ENCODE data around the gene AHDC1.
A peak's percentile ranks its signal among the peaks of the same experiment; 100 is the strongest.
"Not testable (repeated sequence)": the region's sequence is repeated elsewhere in the genome, so short reads cannot be mapped to it uniquely, and the experiment has no call there.

The AHDC1 gene

DNA sequence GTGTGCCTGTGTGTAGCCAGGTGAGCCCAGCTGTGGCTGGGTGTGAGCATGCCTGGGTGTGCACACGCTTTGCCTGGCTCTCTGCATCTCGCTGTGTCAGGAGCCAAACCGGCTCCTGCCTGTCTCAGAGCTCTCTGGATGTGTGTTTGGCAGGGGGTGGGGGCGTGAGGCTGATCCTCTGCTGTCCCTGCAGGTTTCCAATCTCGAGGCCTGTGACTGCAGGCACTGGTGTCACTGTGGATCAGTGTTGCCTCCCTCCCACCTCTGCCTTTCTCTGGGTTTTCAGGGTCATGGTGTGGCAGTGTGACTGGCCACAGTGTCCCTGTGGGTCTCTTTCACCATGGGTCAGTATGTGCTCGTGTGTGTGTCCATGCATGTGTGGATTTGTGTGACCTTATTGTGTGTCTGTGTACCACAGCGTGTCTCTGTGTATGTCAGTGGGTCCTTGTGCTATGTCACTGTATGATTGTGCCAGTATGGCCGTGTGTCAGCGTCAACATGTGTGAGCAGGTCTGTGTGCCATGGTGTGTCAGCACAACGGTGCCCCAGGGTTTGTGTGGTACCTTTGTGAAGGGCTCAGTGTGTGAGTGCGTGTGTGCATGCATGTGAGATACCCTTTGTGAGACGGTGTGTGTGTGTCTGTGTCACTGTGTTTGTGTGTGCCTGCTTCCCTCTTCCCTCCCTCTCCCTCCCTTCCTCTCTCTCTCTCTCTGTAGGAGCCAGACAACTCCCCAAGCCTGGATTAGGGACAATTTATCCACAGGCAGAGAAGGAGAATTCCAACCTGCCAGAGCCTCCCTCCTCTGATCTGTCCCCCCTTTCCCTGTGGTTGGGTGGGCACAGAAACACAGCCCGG lies 43.4 kb downstream of the AHDC1 start:
- Histone ChIP-seq H3K4me3 (ENCODE audit: extremely low read depth, insufficient read depth, low read length, poor library complexity, severe bottlenecking) (no peak overlapping the region), H3K9me3 (ENCODE audit: control insufficient read depth, low read length) (no peaks in the 10 kb centered on the region), H3K36me3 (ENCODE audit: control insufficient read depth, insufficient read depth, low read length) (peaks cover 25% of the 10 kb centered on the region), H3K4me1 (ENCODE audit: control insufficient read depth, insufficient read depth, low read length, poor library complexity, severe bottlenecking) (peaks cover 84% of the 10 kb centered on the region), H3K27ac (ENCODE audit: low read depth, low read length, severe bottlenecking) (peak overlapping the region; percentile 81)
- WGBS, 2 experiments (ENCODE audit: insufficient coverage in 2 of 2): 76% methylated on average over 9 of the region's 13 CpGs

DNA sequence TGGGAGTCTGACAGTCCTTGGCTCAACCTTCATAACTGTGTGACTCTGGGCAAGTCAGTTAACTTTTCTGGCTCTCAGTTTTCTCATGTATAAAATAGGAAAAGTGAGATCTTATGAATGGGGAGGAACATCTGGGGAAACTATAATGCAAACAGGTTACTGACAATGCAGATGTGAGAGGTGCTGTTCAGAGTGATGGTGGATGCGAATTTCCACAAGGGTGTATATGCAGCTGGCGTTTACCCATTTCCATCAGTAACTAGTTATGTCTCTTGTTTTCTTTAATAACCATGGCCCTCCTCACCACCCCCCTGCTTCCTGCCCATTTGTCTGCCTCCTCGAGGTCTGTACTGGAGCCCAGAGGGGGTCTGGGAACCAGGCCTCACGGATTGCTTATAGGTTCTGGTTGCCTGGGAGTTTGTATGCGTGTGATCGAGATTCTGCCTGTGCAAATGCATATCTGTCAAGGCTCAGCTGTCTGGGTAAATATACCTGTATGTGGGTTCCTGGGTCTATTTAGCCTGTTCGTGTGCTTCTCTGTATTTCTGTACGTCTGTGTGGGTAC lies 44.4 kb downstream of the AHDC1 start:
- peaks cover 29% of the 10 kb centered on the region for H3K36me3 ChIP-seq (ENCODE audit: control insufficient read depth, insufficient read depth, low read length)
- H3K4me1 ChIP-seq (ENCODE audit: control insufficient read depth, insufficient read depth, low read length, poor library complexity, severe bottlenecking): peaks cover 84% of the 10 kb centered on the region
- peak overlapping the region; percentile 81 for H3K27ac ChIP-seq (ENCODE audit: low read depth, low read length, severe bottlenecking)
- WGBS, 2 experiments (ENCODE audit: insufficient coverage in 2 of 2): 75 to 89% methylated on average over 6 of the region's 8 CpGs
- H3K4me3 ChIP-seq (ENCODE audit: extremely low read depth, insufficient read depth, low read length, poor library complexity, severe bottlenecking): no peak overlapping the region
- H3K9me3 ChIP-seq (ENCODE audit: control insufficient read depth, low read length): no peaks in the 10 kb centered on the region

DNA sequence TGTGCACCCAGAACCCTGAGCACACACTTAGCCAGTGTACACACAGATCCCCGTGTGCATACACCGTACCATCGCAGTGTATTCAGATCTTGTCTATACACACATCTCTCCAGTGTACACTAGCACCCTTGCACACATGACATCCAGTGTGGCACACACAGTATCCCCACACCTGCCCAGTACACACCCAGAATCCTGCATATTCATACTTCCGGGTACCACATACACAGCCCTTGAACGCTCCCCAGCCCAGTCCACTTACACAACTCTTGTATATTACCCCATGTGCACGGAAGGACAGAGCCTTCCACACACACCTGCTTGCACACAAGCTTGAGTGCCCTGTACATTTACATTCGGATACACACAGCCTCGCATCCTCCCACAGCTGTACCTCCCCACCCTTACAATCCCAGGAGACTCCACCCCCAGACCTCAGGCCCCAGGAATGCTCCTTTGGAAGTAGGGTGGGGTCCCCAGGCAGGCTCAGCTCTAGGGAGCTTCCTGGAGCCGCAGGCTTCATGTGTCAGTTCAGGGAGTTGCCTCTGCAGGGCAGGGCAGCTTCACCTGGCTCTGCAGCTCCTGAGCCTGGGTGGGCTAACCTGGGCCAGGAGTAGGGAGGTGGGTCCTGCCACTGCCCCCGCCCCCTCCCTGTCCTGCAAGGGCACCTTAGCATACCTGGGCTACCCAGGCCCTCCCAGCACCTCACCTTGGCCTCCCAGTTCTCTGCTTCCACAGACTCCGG lies 46.2 kb downstream of the AHDC1 start:
- WGBS, 2 experiments (ENCODE audit: insufficient coverage in 2 of 2): 67 to 80% methylated on average over 8 to 9 of the region's 11 CpGs
- Histone ChIP-seq H3K27ac (ENCODE audit: low read depth, low read length, severe bottlenecking) (peak overlapping the region; percentile 63), H3K4me1 (ENCODE audit: control insufficient read depth, insufficient read depth, low read length, poor library complexity, severe bottlenecking) (peaks cover 72% of the 10 kb centered on the region), H3K36me3 (ENCODE audit: control insufficient read depth, insufficient read depth, low read length) (peaks cover 46% of the 10 kb centered on the region), H3K9me3 (ENCODE audit: control insufficient read depth, low read length) (no peaks in the 10 kb centered on the region), H3K4me3 (ENCODE audit: extremely low read depth, insufficient read depth, low read length, poor library complexity, severe bottlenecking) (no peak overlapping the region)

DNA sequence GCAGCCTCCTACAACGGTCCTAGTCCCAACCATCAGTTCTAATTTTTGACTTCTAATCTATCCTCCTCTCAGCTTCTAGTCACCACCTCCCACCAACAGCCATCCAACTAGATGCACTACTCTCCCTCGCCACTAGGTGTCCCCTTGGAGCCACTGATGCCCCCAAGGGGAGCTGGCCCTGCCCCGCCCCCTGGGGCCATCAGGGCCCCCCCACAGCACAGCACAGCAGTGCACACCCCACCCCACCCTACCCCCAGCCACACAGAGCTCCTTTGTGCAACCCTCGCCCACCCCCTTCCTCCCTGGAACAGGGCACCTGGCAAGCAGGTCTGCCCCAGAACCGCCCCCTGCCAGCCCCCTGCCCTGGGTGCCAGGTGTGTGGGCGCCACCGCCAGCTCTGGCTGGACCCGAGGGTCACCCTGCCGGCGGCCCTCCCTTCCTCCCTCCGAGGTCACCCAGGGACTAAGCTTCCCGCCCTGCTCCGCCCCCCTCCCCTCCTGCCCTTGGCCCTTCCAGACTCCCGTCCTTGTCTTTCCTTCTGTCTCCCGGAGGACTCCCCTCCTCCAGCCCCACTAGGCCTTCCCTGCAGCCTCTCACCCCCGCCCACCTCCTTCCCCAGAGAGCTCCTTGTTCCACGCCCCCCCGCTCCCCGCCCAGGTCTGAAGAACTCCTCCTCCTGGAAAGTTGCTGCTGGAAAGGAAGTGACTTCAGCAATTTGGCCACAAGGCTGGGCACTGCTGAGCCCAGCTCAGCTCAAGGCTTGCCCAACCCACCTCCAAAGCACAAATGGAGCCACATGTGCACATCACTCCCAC lies 47.0 kb downstream of the AHDC1 start:
- Histone ChIP-seq H3K4me1 (ENCODE audit: control insufficient read depth, insufficient read depth, low read length, poor library complexity, severe bottlenecking) (peaks cover 65% of the 10 kb centered on the region), H3K27ac (ENCODE audit: low read depth, low read length, severe bottlenecking) (peak overlapping the region; percentile 66), H3K36me3 (ENCODE audit: control insufficient read depth, insufficient read depth, low read length) (peaks cover 53% of the 10 kb centered on the region), H3K4me3 (ENCODE audit: extremely low read depth, insufficient read depth, low read length, poor library complexity, severe bottlenecking) (no peak overlapping the region), H3K9me3 (ENCODE audit: control insufficient read depth, low read length) (no peaks in the 10 kb centered on the region)
- WGBS, 2 experiments (ENCODE audit: insufficient coverage in 2 of 2): 0 to 8% methylated on average over 9 to 14 of the region's 19 CpGs

DNA sequence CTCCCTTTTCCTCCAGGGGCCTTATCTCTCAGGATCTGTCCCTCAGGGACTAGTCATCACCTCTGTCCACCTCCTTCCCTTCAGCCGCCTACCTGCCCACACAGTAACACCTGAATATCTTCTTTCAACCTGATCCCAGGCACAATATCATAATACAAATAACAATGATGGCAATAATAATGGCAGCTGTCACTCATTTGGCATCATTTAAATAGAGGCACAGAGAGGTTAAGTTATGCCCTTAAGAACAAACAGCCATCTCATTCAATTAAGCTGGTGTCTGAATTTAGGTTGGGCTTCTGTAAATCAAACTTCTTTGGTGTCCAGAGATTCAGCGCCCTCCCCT lies 47.5 kb downstream of the AHDC1 start:
- WGBS, 2 experiments (ENCODE audit: insufficient coverage in 2 of 2): 41 to 68% methylated on average over 2 of the region's 2 CpGs
- Histone ChIP-seq H3K27ac (ENCODE audit: low read depth, low read length, severe bottlenecking) (peak overlapping the region; percentile 66), H3K36me3 (ENCODE audit: control insufficient read depth, insufficient read depth, low read length) (peaks cover 57% of the 10 kb centered on the region), H3K4me3 (ENCODE audit: extremely low read depth, insufficient read depth, low read length, poor library complexity, severe bottlenecking) (no peak overlapping the region), H3K4me1 (ENCODE audit: control insufficient read depth, insufficient read depth, low read length, poor library complexity, severe bottlenecking) (peaks cover 59% of the 10 kb centered on the region), H3K9me3 (ENCODE audit: control insufficient read depth, low read length) (no peaks in the 10 kb centered on the region)

DNA sequence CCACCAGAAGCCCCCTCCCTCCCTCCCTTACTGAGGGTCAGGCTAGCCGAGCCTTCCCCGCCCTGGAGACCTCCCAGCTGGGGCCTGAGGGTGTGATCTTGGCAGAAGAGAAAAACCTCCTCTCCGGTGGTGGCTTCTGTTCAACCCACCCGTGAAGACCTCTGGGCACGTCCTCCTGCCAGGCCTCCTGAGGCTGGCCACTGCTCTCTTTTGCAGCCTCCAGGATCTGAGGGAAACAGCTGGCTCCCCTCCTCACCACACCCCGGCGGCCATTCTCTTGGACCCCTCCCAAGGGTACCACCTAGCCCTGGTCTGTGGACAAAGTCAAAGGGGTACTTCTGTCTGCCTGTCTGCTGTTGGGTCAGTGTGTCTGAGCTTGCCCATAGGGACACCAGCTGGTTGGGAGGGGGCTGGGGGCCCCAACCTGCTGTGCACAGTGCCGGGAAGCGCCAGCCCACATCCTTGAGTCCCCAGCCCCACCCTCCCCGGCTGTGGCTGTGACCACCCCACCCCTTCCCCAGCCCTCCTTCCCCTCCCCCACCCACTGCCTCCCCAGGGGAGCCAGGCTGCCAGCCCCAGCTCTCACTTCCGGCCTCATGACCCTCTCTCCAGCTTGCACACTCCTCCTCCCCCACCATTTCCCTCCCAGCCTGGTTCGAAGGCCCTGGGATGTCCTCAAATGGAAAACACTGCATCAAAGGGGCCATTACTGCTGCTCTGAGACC lies 48.1 kb downstream of the AHDC1 start:
- H3K4me1 ChIP-seq (ENCODE audit: control insufficient read depth, insufficient read depth, low read length, poor library complexity, severe bottlenecking): peaks cover 53% of the 10 kb centered on the region
- peaks cover 63% of the 10 kb centered on the region for H3K36me3 ChIP-seq (ENCODE audit: control insufficient read depth, insufficient read depth, low read length)
- no peaks in the 10 kb centered on the region for H3K9me3 ChIP-seq (ENCODE audit: control insufficient read depth, low read length)
- H3K27ac ChIP-seq (ENCODE audit: low read depth, low read length, severe bottlenecking): peak overlapping the region; percentile 66
- WGBS, 2 experiments (ENCODE audit: insufficient coverage in 2 of 2): 37 to 53% methylated on average over 2 to 5 of the region's 12 CpGs
- H3K4me3 ChIP-seq (ENCODE audit: extremely low read depth, insufficient read depth, low read length, poor library complexity, severe bottlenecking): no peak overlapping the region

DNA sequence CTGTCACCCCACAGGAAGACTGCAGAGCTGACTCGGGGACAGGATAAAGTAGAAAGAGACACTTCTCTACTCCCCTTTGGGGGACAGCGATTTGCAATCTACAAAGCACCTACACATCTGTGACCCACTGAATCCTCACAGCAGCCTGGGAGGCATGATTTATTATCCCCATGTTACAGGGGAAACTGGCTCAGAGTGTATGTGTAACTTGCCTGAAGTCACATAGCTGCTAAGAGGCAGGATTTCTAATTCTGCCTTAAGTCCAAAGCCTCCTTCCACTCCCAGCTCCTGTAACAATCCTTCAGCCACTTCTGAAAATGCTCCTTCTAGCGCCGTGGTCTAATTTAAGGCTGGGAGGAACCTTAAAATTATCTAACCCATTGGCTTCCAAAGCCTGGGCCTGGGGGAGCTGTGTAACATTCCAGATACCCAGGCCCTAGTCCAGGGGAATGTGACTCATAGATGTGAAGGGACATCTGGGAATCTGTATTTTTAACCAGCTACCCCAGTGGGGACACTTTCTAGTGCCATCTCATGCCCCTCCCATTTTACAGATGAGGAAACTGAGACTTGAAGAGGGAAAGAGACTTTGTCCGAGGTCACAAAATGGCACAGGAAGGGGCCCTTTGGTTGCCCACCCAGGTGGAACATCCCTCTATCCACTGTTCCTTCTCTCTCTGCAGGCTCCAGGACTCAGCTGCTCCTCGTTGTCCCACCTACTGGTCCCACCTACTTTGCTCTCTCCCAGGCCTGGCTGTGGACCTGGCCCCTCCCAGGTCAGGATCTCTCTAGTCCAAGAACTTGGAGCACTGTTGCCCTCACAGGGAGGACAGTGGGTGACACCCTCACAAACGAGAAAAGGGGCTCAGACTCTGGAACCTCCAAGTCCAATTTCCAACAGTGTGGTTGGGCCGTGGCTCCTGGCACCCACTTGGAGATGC lies 48.9 kb downstream of the AHDC1 start:
- Histone ChIP-seq H3K9me3 (ENCODE audit: control insufficient read depth, low read length) (no peaks in the 10 kb centered on the region), H3K36me3 (ENCODE audit: control insufficient read depth, insufficient read depth, low read length) (peaks cover 71% of the 10 kb centered on the region), H3K4me3 (ENCODE audit: extremely low read depth, insufficient read depth, low read length, poor library complexity, severe bottlenecking) (no peak overlapping the region), H3K4me1 (ENCODE audit: control insufficient read depth, insufficient read depth, low read length, poor library complexity, severe bottlenecking) (peaks cover 45% of the 10 kb centered on the region), H3K27ac (ENCODE audit: low read depth, low read length, severe bottlenecking) (peak overlapping the region; percentile 42)
- 81 to 90% methylated on average over 2 to 4 of the region's 8 CpGs for WGBS, 2 experiments (ENCODE audit: insufficient coverage in 2 of 2)

DNA sequence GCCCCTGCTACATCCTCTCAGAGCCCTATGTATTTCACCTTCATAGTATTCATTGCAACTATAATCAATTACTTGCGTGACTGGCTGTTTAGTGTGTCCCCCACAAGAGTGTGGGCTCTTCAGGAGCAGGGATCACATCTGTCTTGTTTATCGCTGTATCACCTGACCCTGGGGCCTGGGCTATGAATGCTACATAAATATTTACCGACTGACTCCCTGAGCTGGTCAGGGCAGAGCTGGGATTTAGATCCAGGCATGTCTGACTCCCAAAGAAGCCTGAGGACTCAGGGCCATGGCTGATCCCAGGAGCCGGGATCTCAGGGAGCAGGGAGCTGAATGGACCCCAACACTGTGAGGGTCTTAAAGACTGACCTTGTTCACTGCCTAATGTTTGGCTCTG lies 49.7 kb downstream of the AHDC1 start:
- Histone ChIP-seq H3K36me3 (ENCODE audit: control insufficient read depth, insufficient read depth, low read length) (peaks cover 76% of the 10 kb centered on the region), H3K4me3 (ENCODE audit: extremely low read depth, insufficient read depth, low read length, poor library complexity, severe bottlenecking) (no peak overlapping the region), H3K4me1 (ENCODE audit: control insufficient read depth, insufficient read depth, low read length, poor library complexity, severe bottlenecking) (peaks cover 39% of the 10 kb centered on the region), H3K27ac (ENCODE audit: low read depth, low read length, severe bottlenecking) (peak overlapping the region; percentile 42), H3K9me3 (ENCODE audit: control insufficient read depth, low read length) (no peaks in the 10 kb centered on the region)
- WGBS, 2 experiments (ENCODE audit: insufficient coverage in 2 of 2): 91 to 92% methylated on average over 3 to 4 of the region's 4 CpGs

DNA sequence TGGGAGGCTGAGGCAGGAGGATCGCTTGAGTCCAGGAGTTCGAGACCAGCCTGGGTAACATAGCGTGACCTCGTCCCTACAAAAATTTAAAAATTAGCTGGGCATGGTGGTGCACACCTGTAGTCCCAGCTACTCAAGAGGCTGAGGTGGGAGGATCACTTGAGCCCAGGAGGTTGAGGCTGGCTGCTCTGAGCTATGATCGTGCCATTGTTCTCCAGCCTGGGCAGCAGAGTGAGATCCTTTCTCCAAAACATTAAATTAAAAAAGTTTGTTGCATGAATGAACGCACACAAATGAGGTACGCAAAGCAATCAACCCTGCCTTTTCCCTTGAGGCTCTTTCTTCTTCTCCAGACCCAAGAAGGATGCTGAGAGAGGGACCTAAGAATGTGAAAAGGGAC lies 50.1 kb downstream of the AHDC1 start:
- not testable (repeated sequence) for H3K4me3 ChIP-seq (ENCODE audit: extremely low read depth, insufficient read depth, low read length, poor library complexity, severe bottlenecking); H3K9me3 ChIP-seq (ENCODE audit: control insufficient read depth, low read length); H3K27ac ChIP-seq (ENCODE audit: low read depth, low read length, severe bottlenecking)
- 90 to 96% methylated on average over 4 to 6 of the region's 7 CpGs for WGBS, 2 experiments (ENCODE audit: insufficient coverage in 2 of 2)
- peaks cover 77% of the 10 kb centered on the region for H3K36me3 ChIP-seq (ENCODE audit: control insufficient read depth, insufficient read depth, low read length)
- H3K4me1 ChIP-seq (ENCODE audit: control insufficient read depth, insufficient read depth, low read length, poor library complexity, severe bottlenecking): peaks cover 39% of the 10 kb centered on the region
